HCT116 (cell line): ENCODE measurements around the gene CRIP1. TPM values are rescaled to one million over a fixed set of nuclear protein-coding genes. Genes with fewer than 3 reads are reported as not detected.
A peak's percentile ranks its signal among the peaks of the same experiment; 100 is the strongest.

Experiments used
- ATAC-seq: fragments of 200-7000 bp; cut with Tn5 transposase; 2 replicates; pipeline ENCODE4 v1.9.1; 2020; ENCODE audit warnings: mild to moderate bottlenecking, moderate library complexity
- Bru-seq: library from RNA; stranded (reverse); fragments of 400-500 nt; gene quantifications from one replicate; lab custom pipeline; 2021; lab: Mats Ljungman, UMichigan
- BruChase-seq, 2 experiments: library from RNA; stranded (reverse); fragments of 400-500 nt; gene quantifications; one replicate each; lab custom pipeline; 2021; lab: Mats Ljungman, UMichigan
- BruUV-seq: library from RNA; stranded (reverse); fragments of 400-500 nt; replicated peaks from 2 replicates; lab custom pipeline; 2021; lab: Mats Ljungman, UMichigan
- CTCF ChIA-PET: fragments of 300-600 bp; sonication (Branson Sonifier 250); formaldehyde crosslinking; loops from one replicate; lab custom pipeline; 2021; ENCODE audit warnings: antibody characterized with exemption; lab: Charles Lee
- POLR2A ChIA-PET: fragments of 300-600, 350-600 bp; sonication (Branson Sonifier 250); formaldehyde crosslinking; loops from one replicate; lab custom pipeline; 2021; ENCODE audit warnings: antibody characterized with exemption; lab: Charles Lee
- RAD21 ChIA-PET, 2 experiments: fragments of 300-600 bp; sonication (Branson Sonifier 250); formaldehyde crosslinking; loops; one replicate each; lab custom pipeline; 2023; ENCODE audit warnings: low total read pairs in 2 of 2; ENCODE audit not compliant: uncharacterized antibody in 2 of 2, unreplicated experiment in 2 of 2, low non-redundant PET in 1 of 2; lab: Charles Lee
- DNase-seq: peaks from one replicate; pipeline ENCODE4 v3.0.0-alpha.2; 2010; ENCODE audit warnings: low read depth, low spot score
- H2AFZ ChIP-seq: fragments of 200-600 bp; shearing (Covaris generic), sonication (generic); 2 replicates; pipeline ENCODE4 v1.6.1; 2017; ENCODE audit warnings: low read depth, mixed run types, mixed read lengths, antibody characterized with exemption, low read length; ENCODE audit not compliant: poor library complexity, severe bottlenecking
- H3K27ac ChIP-seq: 2 replicates; pipeline ENCODE4 v1.5.1; 2012; ENCODE audit warnings: low read depth, low read length
- H3K27me3 ChIP-seq: fragments of 200-600 bp; sonication (generic); 2 replicates; pipeline ENCODE4 v1.6.1; 2016; ENCODE audit warnings: mixed run types, low read length, mixed read lengths; ENCODE audit not compliant: insufficient read depth
- H3K36me3 ChIP-seq, 2 experiments: fragments of 200-500 bp in 1 of 2; fragments of 200-600 bp in 1 of 2; sonication (Bioruptor generic) in 1 of 2; sonication (generic) in 1 of 2; 2 replicates each; pipeline versions ENCODE4 v1.5.1 to v1.6.1; 2014 to 2016; ENCODE audit warnings: low read length in 2 of 2, inconsistent platforms in 1 of 2, mixed read lengths in 1 of 2, mixed run types in 1 of 2; ENCODE audit not compliant: insufficient read depth in 2 of 2, control insufficient read depth in 1 of 2
- H3K4me1 ChIP-seq, 2 experiments: fragments of 200-600 bp in 1 of 2; sonication (generic) in 1 of 2; 2 replicates each; pipeline versions ENCODE4 v1.5.1 to v1.6.1; 2012 to 2017; ENCODE audit warnings: low read length in 2 of 2, inconsistent platforms in 1 of 2, mild to moderate bottlenecking in 1 of 2, mixed read lengths in 1 of 2, mixed run types in 1 of 2, moderate library complexity in 1 of 2; ENCODE audit not compliant: insufficient read depth in 2 of 2, control insufficient read depth in 1 of 2
- H3K4me2 ChIP-seq: fragments of 200-600 bp; sonication (generic); 2 replicates; pipeline ENCODE4 v1.6.1; 2017; ENCODE audit warnings: mixed run types, low read length, mixed read lengths
- H3K4me3 ChIP-seq, 2 experiments: fragments of 200-600 bp in 1 of 2; sonication (generic) in 1 of 2; replicated peaks in 1 of 2; 2 replicates each; pipeline ENCODE4 v1.5.1; 2011 to 2016; ENCODE audit warnings: low read length in 2 of 2, control low read depth in 1 of 2, low read depth in 1 of 2, mild to moderate bottlenecking in 1 of 2, mixed read lengths in 1 of 2, mixed run types in 1 of 2
- H3K79me2 ChIP-seq: fragments of 200-600 bp; sonication (generic); 2 replicates; pipeline ENCODE4 v1.6.1; 2017; ENCODE audit warnings: mild to moderate bottlenecking, mixed run types, low read length, moderate library complexity, mixed read lengths; ENCODE audit not compliant: insufficient read depth
- H3K9ac ChIP-seq: fragments of 200-600 bp; sonication (generic); 2 replicates; pipeline ENCODE4 v1.6.1; 2016; ENCODE audit warnings: low read length, mixed read lengths
- H3K9me2 ChIP-seq: fragments of 200-600 bp; sonication (generic), shearing (Covaris generic); 2 replicates; pipeline ENCODE4 v1.6.1; 2017; ENCODE audit warnings: mixed run types, mild to moderate bottlenecking, moderate library complexity; ENCODE audit not compliant: insufficient read depth
- H3K9me3 ChIP-seq, 2 experiments: fragments of 200-500 bp in 1 of 2; fragments of 200-600 bp in 1 of 2; sonication (Bioruptor generic) in 1 of 2; sonication (generic) in 1 of 2; 2 replicates each; pipeline ENCODE4 v1.6.1; 2014 to 2017; ENCODE audit warnings: low read length in 2 of 2, mixed read lengths in 2 of 2, inconsistent platforms in 1 of 2, low read depth in 1 of 2, mild to moderate bottlenecking in 1 of 2, mixed run types in 1 of 2, moderate library complexity in 1 of 2; ENCODE audit not compliant: control insufficient read depth in 1 of 2, insufficient read depth in 1 of 2
- H4K20me1 ChIP-seq: fragments of 200-600 bp; sonication (generic), shearing (Covaris generic); 2 replicates; pipeline ENCODE4 v1.6.1; 2017; ENCODE audit warnings: mixed run types, mild to moderate bottlenecking, moderate library complexity; ENCODE audit not compliant: insufficient read depth
- ATF3 ChIP-seq: IDR thresholded peaks from 2 replicates; pipeline ENCODE4 v1.6.1; 2012
- CBX3 ChIP-seq: IDR thresholded peaks from 2 replicates; pipeline ENCODE4 v1.6.1; 2012; ENCODE audit warnings: low read depth
- CEBPB ChIP-seq: IDR thresholded peaks from 2 replicates; pipeline ENCODE4 v1.6.1; 2012; ENCODE audit warnings: low read depth
- CTCF ChIP-seq, 3 experiments: fragments of 200-600 bp in 1 of 3; sonication (generic) in 1 of 3; IDR thresholded peaks in 2 of 3; conservative IDR thresholded peaks in 1 of 3; 2 replicates each; pipeline ENCODE4 v1.5.1; 2012 to 2017; ENCODE audit warnings: low read depth in 2 of 3, low read length in 2 of 3, antibody characterized with exemption in 1 of 3, borderline replicate concordance in 1 of 3, control low read depth in 1 of 3, mild to moderate bottlenecking in 1 of 3, mixed read lengths in 1 of 3, mixed run types in 1 of 3, moderate library complexity in 1 of 3; ENCODE audit not compliant: insufficient read depth in 1 of 3
- EGR1 ChIP-seq: IDR thresholded peaks from 2 replicates; pipeline ENCODE4 v1.6.1; 2012; ENCODE audit warnings: low read depth
- EZH2phosphoT487 ChIP-seq: fragments of 200-600 bp; IDR thresholded peaks from 2 replicates; pipeline ENCODE4 v1.6.1; 2018; ENCODE audit warnings: antibody characterized with exemption, borderline replicate concordance
- JUND ChIP-seq: IDR thresholded peaks from 2 replicates; pipeline ENCODE4 v1.6.1; 2012
- MAX ChIP-seq: IDR thresholded peaks from 2 replicates; pipeline ENCODE4 v1.6.1; 2012
- POLR2AphosphoS5 ChIP-seq: IDR thresholded peaks from 2 replicates; pipeline ENCODE4 v1.6.1; 2011; ENCODE audit warnings: mild to moderate bottlenecking, low read depth, low read length, moderate library complexity
- RAD21 ChIP-seq: IDR thresholded peaks from 2 replicates; pipeline ENCODE4 v1.6.1; 2012; ENCODE audit warnings: low read depth, mild to moderate bottlenecking
- REST ChIP-seq: IDR thresholded peaks from 2 replicates; pipeline ENCODE4 v1.6.1; 2012; ENCODE audit warnings: low read depth
- SIN3A ChIP-seq: IDR thresholded peaks from 2 replicates; pipeline ENCODE4 v1.6.1; 2012; ENCODE audit warnings: low read depth
- SP1 ChIP-seq: IDR thresholded peaks from 2 replicates; pipeline ENCODE4 v1.6.1; 2012; ENCODE audit warnings: low read depth
- SRF ChIP-seq: IDR thresholded peaks from 2 replicates; pipeline ENCODE4 v1.6.1; 2012; ENCODE audit warnings: low read depth
- TCF7L2 ChIP-seq: IDR thresholded peaks from 2 replicates; pipeline ENCODE4 v1.7.0; 2011; ENCODE audit warnings: borderline replicate concordance, inconsistent platforms; ENCODE audit not compliant: insufficient read depth, insufficient read length; ENCODE audit errors: extremely low read depth
- ZBTB33 ChIP-seq: IDR thresholded peaks from 2 replicates; pipeline ENCODE4 v1.6.1; 2011; ENCODE audit warnings: mild to moderate bottlenecking, low read length, moderate library complexity; ENCODE audit not compliant: insufficient replicate concordance; ENCODE audit errors: extremely low read depth
- ZNF274 ChIP-seq: fragments of 200-500 bp; sonication (Bioruptor generic); IDR thresholded peaks from 2 replicates; pipeline ENCODE4 v1.6.1; 2014; ENCODE audit warnings: mild to moderate bottlenecking, low read depth, low read length, inconsistent platforms
- intact Hi-C: fragments of 100-400 bp; cut with micrococcal nuclease; formaldehyde crosslinking; loops from 2 replicates; pipeline ENCODE4 v1.10.0; 2022
- long read RNA-seq: library from polyadenylated mRNA; unstranded; transcript quantifications from one replicate; pipeline ENCODE4 v2.0.0, GENCODE V29; 2021; ENCODE audit not compliant: unreplicated experiment
- polyA plus RNA-seq: library from polyadenylated mRNA; unstranded; fragments of >200 nt; gene quantifications from 2 replicates; pipeline ENCODE4 v1.2.1, GENCODE V29; 2012; ENCODE audit warnings: missing spikeins
- total RNA-seq: library from RNA; stranded (reverse); gene quantifications from one replicate; pipeline ENCODE4 v1.2.1, GENCODE V29; 2021; ENCODE audit not compliant: unreplicated experiment

The CRIP1 gene
- total RNA-seq (260 TPM), Bru-seq, nascent RNA (percentile 42 among the genes with signal in this experiment), BruChase-seq, experiment 1, labeled RNA remaining after a 6-hour chase (percentile 58 among the genes with signal in this experiment), BruChase-seq, experiment 2, labeled RNA remaining after a 2-hour chase (percentile 61 among the genes with signal in this experiment)
- 613 and 656 TPM in 2 replicates for polyA plus RNA-seq
- long read RNA-seq, transcript CRIP1-206 (3 exons, 2,241 nt), result major isoform, 76 of 150 reads
- long read RNA-seq, transcript CRIP1-201 (5 exons, 1,311 nt), result minor isoform, 68 of 150 reads
- long read RNA-seq, partial matches to known transcripts, result 0 of 150 reads
- long read RNA-seq, other reads (novel, unspliced or antisense), result 1 of 150 reads

GRCh38 chr14:105486163-105486973 lies at the start of gene CRIP1:
CRIP1 (plus strand) TSS chr14:105486886; CDS start chr14:105487260, 374 bp downstream.
- ATAC-seq, result no peak
- Histone ChIP-seq H3K27me3 (no peaks in the 10 kb centered on the region), H2AFZ (no peak within 1 kb of the TSS), H3K9ac (peak within 1 kb of the TSS; percentile 97), H3K36me3 (no peaks in the 10 kb centered on the region), H3K27ac (peak within 1 kb of the TSS; percentile 94), H3K4me1 (peaks cover 33 to 79% of the 10 kb centered on the region in 2 experiments), H3K9me2 (no peaks in the 10 kb centered on the region), H3K4me2 (peak within 1 kb of the TSS; percentile 99), H3K9me3 (no peaks in the 10 kb centered on the region), H3K4me3 (peak within 1 kb of the TSS; percentile 65 to 87), H4K20me1 (no peaks in the 10 kb centered on the region), H3K79me2 (peaks cover 5% of the 10 kb centered on the region; the same call in 1 of the 2 replicates)
- intact Hi-C loops, result no loop called here
- RAD21 ChIA-PET, result no interaction called here
- DNase-seq, result no peak
- CTCF ChIA-PET, result no interaction called here
- POLR2A ChIA-PET, result no interaction called here
- no TSS peak for BruUV-seq
- no peak for TF ChIP-seq CEBPB
- no peak for TF ChIP-seq ZNF274
- no peak for TF ChIP-seq ATF3
- no peak for TF ChIP-seq REST
- TF ChIP-seq SRF, result no peak
- TF ChIP-seq ZBTB33, result no peak
- no peak for TF ChIP-seq EZH2phosphoT487
- no peak for TF ChIP-seq JUND
- no peak for TF ChIP-seq CTCF (IDR thresholded peaks at IDR 0.05 in 2 of 3, conservative IDR thresholded peaks at IDR 0.05 in 1 of 3; ENCODE audit: borderline replicate concordance in 1 of 3, insufficient read depth in 1 of 3, low read depth in 2 of 3, low read length in 2 of 3)
- TF ChIP-seq CBX3, result no peak
- no peak for TF ChIP-seq SIN3A
- no peak for TF ChIP-seq TCF7L2
- TF ChIP-seq MAX, result no peak
- TF ChIP-seq RAD21, result no peak
- no peak for TF ChIP-seq POLR2AphosphoS5
- no peak for TF ChIP-seq SP1
- TF ChIP-seq EGR1, result no peak
